GM18870 (cell line): ENCODE measurements around the gene ZBP1.

ENCODE experiments used
- ATAC-seq: cut with Tn5 transposase; IDR thresholded peaks from one replicate; pipeline ENCODE4 v1.9.1; 2021; ENCODE audit warnings: moderate library complexity; ENCODE audit not compliant: unreplicated experiment

Gene ZBP1, protein sequence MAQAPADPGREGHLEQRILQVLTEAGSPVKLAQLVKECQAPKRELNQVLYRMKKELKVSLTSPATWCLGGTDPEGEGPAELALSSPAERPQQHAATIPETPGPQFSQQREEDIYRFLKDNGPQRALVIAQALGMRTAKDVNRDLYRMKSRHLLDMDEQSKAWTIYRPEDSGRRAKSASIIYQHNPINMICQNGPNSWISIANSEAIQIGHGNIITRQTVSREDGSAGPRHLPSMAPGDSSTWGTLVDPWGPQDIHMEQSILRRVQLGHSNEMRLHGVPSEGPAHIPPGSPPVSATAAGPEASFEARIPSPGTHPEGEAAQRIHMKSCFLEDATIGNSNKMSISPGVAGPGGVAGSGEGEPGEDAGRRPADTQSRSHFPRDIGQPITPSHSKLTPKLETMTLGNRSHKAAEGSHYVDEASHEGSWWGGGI

GRCh38 chr20:57620274-57620990 is at the start of gene ZBP1:
Gene ZBP1, minus strand, starts transcription at chr20:57620426. Its CDS starts 131 bp downstream, at chr20:57620295.
- peak; percentile 45 for ATAC-seq

DNA sequence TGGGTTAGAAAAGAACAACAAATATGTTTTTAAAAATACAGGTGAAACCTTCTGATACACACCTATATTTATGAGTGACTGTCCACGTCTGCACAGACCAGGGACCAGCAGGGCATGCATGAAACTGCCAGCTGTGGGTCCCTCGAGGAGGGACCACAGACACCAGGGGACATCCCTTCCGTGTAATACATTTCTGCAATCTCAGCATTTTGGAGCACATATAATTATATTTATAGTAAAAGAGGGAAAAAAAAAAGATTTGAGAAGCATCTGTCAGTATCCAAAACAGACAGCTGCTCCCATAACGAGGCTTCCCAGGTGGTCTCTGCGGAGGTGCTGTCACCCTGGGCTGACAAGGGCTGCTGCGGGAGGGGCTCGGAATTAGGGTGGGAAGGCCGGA is 49.4 kb upstream of the ZBP1 start:
- ATAC-seq = no peak

GRCh38 chr20:57667924-57668782 is 47.9 kb upstream of the ZBP1 start:
- no peak for ATAC-seq

DNA sequence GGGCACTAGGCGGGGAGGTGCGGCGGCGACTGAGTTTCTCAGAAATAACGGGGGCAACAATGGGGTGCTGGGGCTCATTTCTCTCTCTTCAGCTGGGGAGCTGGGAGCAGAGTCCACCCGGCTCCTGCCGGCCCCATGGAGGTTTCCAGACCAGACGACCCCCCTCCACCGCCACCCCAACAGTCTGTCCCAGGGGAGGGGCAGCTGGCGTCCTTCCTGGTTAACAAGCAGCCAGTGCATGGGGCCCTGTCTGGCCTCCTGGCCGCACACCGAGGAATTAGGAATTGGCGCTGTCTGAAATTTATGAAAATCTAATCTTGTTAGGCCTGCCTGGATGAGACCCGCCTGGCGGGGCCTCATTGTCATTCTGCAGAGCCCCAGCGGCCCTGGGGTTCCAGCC is 47.2 kb upstream of the ZBP1 start:
- ATAC-seq = no peak

DNA sequence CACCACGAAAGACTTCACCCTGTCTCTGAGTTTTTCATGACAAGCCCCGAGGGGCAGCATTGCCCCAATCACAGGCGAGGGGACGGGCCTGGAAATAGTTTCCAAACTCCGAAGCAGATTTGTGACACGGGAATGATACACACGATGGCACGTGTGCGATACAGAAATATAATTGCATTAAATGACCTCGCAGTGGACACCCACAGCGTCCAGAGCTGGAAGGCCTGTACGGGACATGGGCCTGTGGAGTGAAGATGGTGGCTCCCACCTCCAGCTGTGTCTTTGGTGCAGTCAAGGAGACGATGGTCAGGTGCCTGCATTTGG is 46.6 kb upstream of the ZBP1 start:
- ATAC-seq = no peak

- ATAC-seq = no peak
Measured at GRCh38 chr20:57666106-57666833, 46.0 kb upstream of the ZBP1 start.

- no peak for ATAC-seq
Measured at GRCh38 chr20:57665589-57665971, 45.4 kb upstream of the ZBP1 start.

DNA sequence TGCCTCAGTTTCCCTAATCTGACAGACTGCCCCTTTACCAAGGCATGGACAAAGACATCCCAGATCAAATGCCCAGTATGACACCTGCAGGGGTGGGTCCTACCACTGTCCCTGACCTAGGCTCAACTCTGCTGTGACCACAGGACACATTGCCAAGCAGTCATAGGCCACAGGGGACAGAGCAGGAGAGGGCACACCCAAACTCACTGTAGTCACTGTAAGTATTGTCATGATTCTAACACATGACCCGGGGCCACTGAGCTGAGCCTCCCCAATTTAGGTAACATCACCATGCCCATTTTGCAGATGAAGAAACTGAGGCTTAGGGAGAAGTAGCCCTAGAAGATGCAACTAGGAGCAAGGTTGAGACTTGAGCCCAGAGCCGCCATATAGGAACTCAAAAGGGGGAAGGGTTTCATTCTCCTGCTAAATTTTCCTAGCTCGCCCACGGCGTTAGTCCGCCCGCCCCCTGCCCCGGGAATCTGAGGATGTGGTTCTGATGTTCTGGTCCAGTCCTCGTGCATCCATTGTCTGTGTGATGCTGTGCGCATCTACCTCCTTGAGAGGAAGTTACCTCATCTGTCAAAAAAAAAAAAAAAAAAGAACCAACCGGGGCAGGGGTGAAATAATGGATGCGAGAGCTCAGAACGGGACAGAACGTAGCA is 44.8 kb upstream of the ZBP1 start:
- ATAC-seq = no peak

- no peak for ATAC-seq
Measured at GRCh38 chr20:57664476-57664875, 44.2 kb upstream of the ZBP1 start.

DNA sequence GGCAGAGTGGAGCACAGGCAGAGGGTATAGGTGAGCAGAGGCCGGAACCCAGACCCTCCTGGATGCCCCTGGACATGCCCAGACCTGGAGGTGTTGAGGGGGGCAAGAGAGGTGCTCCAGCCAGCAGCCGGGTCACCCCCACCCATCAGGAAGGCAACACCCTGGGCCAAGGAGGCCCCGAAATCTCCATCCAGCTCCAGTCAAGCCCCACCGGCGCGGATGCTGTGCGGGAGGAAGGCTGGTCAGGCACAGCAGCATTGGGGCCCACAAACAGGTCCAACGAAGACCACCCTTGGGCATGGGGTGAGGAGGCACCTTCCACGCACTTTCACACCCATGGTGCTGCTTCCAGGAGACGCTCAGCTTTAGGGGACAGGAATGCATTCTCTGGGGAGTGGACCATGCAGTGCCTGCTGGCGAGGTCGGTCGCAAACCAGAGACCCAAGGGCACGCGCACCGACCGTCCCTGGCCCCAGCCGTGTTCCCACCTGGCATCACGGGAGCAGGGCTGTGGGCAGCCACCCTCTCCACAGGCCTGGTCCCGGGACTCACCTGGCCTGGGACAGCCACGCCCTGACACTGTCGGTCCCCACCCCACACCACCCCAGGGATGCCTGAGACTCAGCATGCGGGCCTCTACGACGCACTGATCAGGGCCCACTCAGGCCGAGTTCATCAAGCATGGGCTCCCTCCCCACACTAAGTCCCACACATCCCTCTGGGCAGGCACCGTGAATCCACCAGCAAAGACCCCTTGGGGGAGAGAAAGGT is 43.6 kb upstream of the ZBP1 start:
- no peak for ATAC-seq

DNA sequence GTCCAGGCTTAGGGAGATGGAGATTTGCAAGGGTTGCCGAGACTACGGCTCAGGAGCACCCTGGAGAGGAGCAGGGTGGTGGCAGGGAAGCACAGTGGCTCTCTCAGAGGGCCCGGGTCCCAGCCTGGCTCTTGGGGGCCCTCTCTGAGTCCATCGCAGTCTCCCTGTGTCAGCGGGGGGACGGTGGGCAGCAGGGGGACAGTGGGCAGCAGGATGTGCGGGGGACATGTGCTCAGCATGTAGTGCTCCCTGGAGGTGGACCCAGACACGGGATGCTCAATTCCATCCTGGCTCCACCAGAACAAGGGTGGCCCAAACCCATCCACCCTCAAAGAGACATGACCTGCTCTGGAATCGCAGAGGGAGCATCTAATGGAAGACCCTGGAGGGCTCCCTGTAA is 43.0 kb upstream of the ZBP1 start:
- no peak for ATAC-seq

DNA sequence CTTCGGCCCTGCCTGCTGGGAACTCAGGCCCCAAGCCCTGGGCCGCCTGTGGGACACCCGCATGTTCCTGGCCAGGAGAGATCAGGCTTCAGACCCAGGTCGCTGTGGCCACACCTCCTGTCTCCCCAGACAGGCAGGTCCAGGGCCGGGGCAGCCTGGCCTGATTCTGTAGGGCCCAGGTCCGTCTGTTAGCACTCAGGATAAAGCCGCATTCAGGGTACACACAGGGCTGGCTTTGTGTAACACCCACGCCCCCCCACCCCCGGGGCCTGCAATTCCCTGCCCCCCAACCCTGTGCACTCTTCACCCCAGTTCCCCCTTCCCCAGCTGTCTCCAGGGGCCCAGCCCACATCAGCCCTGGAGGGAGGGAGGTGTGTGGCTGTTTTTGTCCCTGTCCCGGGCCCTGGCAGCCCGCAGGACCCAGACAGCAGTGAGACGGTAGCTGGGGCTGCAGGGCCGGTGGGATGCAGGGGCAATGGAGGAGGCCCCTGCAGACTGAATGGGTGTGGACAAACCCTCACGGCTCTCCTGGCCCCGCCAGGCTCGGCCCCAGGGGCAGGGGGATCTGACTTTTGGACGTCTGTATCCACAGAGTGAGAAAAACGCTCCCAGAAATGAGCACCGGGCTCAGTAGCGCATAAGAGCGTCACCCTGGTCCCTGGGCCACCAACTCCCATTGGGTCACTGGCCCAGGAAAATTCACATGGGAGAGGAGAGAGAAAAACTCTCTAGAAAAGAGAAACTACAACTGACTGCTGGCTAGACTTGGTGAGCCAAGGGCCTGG is 42.4 kb upstream of the ZBP1 start:
- no peak for ATAC-seq

- no peak for ATAC-seq
Measured at GRCh38 chr20:57661746-57662455, 41.7 kb upstream of the ZBP1 start.

- ATAC-seq = no peak
Measured at GRCh38 chr20:57660922-57661745, 40.9 kb upstream of the ZBP1 start.

DNA sequence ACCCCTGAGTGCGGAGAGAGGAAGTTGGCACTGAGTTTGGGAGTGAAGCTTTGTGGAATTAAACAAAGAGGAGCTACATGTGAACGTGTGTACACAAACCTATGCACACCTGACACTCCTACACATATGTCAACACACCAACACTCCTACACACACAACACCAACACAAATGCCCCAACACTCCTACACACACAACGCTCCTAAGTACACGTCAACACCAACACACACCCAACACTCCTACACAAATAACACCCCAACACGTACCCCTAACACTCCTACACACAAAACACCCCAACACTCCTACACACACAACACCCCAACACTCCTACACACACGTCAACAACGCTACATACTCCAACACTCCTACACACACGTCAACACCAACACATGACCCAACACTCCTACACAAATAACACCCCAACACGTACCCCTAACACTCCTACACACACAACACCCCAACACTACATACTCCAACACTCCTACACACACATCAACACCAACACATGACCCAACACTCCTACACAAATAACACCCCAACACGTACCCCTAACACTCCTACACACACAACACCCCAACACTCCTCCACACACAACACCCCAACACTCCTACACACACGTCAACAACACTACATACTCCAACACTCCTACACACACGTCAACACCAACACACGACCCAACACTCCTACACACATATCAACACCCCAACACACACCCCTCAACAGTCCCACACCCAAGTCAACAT is 40.1 kb upstream of the ZBP1 start:
- no peak for ATAC-seq

GRCh38 chr20:57659517-57660180 is 39.4 kb upstream of the ZBP1 start:
- no peak for ATAC-seq
